Ecto neural progenitor cell (in vitro differentiated cells): ENCODE results near the gene NPEPL1.

Experiments used
- DNase-seq: peaks from one replicate; pipeline ENCODE4 v3.0.0-alpha.2; 2018; ENCODE audit warnings: low spot score

NPEPL1 gene

DNA sequence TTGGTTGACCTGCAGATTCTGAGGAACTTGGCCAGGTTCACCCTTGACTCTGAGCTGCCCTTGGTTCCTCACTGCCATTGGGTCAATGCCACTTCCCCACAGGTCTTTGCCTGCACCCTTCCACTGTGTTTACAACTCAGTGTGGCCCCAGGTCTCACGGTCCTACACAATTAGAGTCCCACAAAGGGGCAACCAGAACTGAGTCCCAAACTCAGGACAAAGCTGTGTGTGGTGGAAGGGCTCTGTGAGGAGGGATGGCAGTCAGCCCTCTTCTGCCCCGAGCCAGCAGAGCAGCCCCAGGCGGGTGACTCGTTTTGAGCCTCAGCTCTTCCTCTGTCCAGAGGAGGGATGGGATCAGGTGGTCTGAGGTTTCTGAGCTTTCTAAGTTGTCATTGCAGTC lies 69.5 kb downstream of the NPEPL1 start:
- no peak for DNase-seq

DNA sequence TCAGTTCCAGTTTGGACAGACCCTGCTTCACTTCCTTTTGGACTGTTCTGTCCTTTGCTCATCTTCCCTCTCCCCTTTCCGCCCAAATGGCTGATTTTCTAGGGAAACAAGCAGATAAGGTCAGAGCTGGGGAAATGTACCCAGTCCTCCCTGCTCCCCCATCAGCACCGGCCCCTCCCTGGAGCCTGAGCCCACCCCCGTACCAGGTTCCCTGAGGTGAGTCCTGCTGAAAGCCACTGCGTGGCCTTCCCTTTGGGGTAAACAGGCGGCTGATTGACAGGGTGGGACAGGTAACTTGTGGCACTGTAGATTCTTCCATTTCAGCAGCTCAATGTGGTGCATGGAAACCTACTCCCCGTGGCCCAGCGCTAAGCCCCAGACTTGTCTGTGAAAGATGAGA lies 70.5 kb downstream of the NPEPL1 start:
- no peak for DNase-seq
